ENCODE measurements around the gene CYP8B1. TPM values are rescaled to one million over a fixed set of nuclear protein-coding genes. Genes with fewer than 3 reads are reported as not detected.

The CYP8B1 gene
- total and polyA plus RNA-seq, 2 of the 8 experiments (the other 6 are each of a cell fraction or from before 2014, with no cell fraction given) = not detected

- H2BK15ac ChIP-seq (ENCODE audit: low read length) = no peak overlapping the region
- H3K23ac ChIP-seq (ENCODE audit: insufficient read length) = no peak overlapping the region
- no peak overlapping the region for H3K56ac ChIP-seq (replicated peaks; ENCODE audit: insufficient read length, low read depth, low read length)
- FAIRE-seq (peak; percentile 72), DNase-seq (ENCODE audit: low read depth in 1 of 2, low spot score in 2 of 2) (peak; percentile 78 to 95)
- WGBS, 2 experiments (ENCODE audit: extremely low coverage in 1 of 2, insufficient coverage in 1 of 2, insufficient read length in 1 of 2, insufficient replicate concordance in 2 of 2, low coverage in 1 of 2, low lambda C conversion rate in 2 of 2, missing lambda C conversion rate in 1 of 2) = 17% methylated on average over 3 of the region's 3 CpGs; no CpG with 5 or more reads in 1 of the 2 experiments
- POLR2A ChIA-PET (ENCODE audit: partially characterized antibody) = interaction anchor here (0.9 to 2.9 kb wide), 2 partner anchors 27 to 84 kb away, joined by 3 to 13 read pairs; partner anchors contain the start of gene HIGD1A
- H4K5ac ChIP-seq (ENCODE audit: insufficient read length, low read depth, low read length) = no peak overlapping the region
- no peak overlapping the region for H3K27ac ChIP-seq (ENCODE audit: low read depth, low read length)
- H2AFZ ChIP-seq (ENCODE audit: low read length) = peak overlapping the region; percentile 94
- H3K27me3 ChIP-seq (replicated peaks in 1 of 4; ENCODE audit: control insufficient read depth in 3 of 4, extremely low read depth in 1 of 4, insufficient read depth in 3 of 4, low read length in 3 of 4) = no peaks in the 10 kb centered on the region
- no peak overlapping the region for H2BK5ac ChIP-seq (ENCODE audit: low read depth, low read length)
- no peak overlapping the region for H3K9ac ChIP-seq (replicated peaks in 1 of 4; ENCODE audit: extremely low read depth in 1 of 4, low read depth in 3 of 4, low read length in 3 of 4)
- H4K20me1 ChIP-seq (replicated peaks in 1 of 2; ENCODE audit: control insufficient read depth in 1 of 2, insufficient read depth in 2 of 2, low read length in 2 of 2) = no peaks in the 10 kb centered on the region
- peaks cover 0 to 3% (median 2%) of the 10 kb centered on the region in 4 experiments; a peak in 3 of 7 replicates for H3K4me1 ChIP-seq (replicated peaks in 1 of 4; ENCODE audit: control insufficient read depth in 3 of 4, insufficient read depth in 4 of 4, low read length in 3 of 4)
- no peak overlapping the region for H2BK120ac ChIP-seq (replicated peaks; ENCODE audit: low read depth, low read length)
- no peak overlapping the region for H4K91ac ChIP-seq (replicated peaks; ENCODE audit: insufficient read length, low read length)
- no peak overlapping the region for H4K8ac ChIP-seq (ENCODE audit: extremely low read depth, insufficient read depth, low read length)
- H2BK20ac ChIP-seq (ENCODE audit: low read length) = peak overlapping the region; percentile 82; the same call in 1 of the 2 replicates
- H3K4me3 ChIP-seq (ENCODE audit: extremely low read depth in 1 of 4, insufficient read depth in 2 of 4, low read depth in 3 of 4, low read length in 4 of 4) = no peak overlapping the region
- no peaks in the 10 kb centered on the region for H3K79me2 ChIP-seq (ENCODE audit: control insufficient read depth in 1 of 2, insufficient read depth in 2 of 2, low read length in 2 of 2)
- no peak overlapping the region for H3K4me2 ChIP-seq (ENCODE audit: insufficient read depth in 1 of 2, low read depth in 2 of 2, low read length in 2 of 2)
- no peak overlapping the region for H3K14ac ChIP-seq (ENCODE audit: insufficient read length)
- H3K23me2 ChIP-seq (ENCODE audit: low read depth, low read length) = no peaks in the 10 kb centered on the region
- H3K36me3 ChIP-seq (ENCODE audit: control insufficient read depth in 2 of 4, insufficient read depth in 4 of 4, low read length in 3 of 4) = no peaks in the 10 kb centered on the region
- no peaks in the 10 kb centered on the region for H3K79me1 ChIP-seq (ENCODE audit: low read depth, low read length)
- CTCF ChIA-PET (ENCODE audit: partially characterized antibody) = interaction anchor here (0.6 to 3.5 kb wide), 32 partner anchors 8 to 608 kb away, joined by 3 to 28 read pairs (median 4); no protein-coding TSS in a partner anchor
- H3K18ac ChIP-seq (ENCODE audit: extremely low read depth, low read length) = no peak overlapping the region
- peak overlapping the region; percentile 8 for H3K4ac ChIP-seq (replicated peaks; ENCODE audit: insufficient read length, low read depth, low read length)
- no peak overlapping the region for H2AK5ac ChIP-seq (ENCODE audit: low read depth, low read length)
- no peaks in the 10 kb centered on the region for H3K9me3 ChIP-seq (ENCODE audit: insufficient read depth in 2 of 2, low read depth in 1 of 2, low read length in 1 of 2)
- H2BK12ac ChIP-seq (ENCODE audit: low read depth, low read length) = no peak overlapping the region
- TF ChIP-seq CHD1 (IDR thresholded peaks at IDR 0.05; ENCODE audit: low read depth, low read length) = no peak
- peak; percentile 40; the same call in 1 of the 2 replicates for TF ChIP-seq TBP (IDR thresholded peaks at IDR 0.05; ENCODE audit: low read depth, low read length)
- no peak for TF ChIP-seq EGR1 (IDR thresholded peaks at IDR 0.05; ENCODE audit: borderline replicate concordance, low read depth, low read length)
- TF ChIP-seq GTF2F1 (IDR thresholded peaks at IDR 0.05; ENCODE audit: borderline replicate concordance, low read depth, low read length) = no peak
- TF ChIP-seq E2F6 (IDR thresholded peaks at IDR 0.05) = no peak
- TF ChIP-seq KDM4A (IDR thresholded peaks at IDR 0.05; ENCODE audit: low read depth, low read length, severe bottlenecking) = no peak
- TF ChIP-seq CREB1 (IDR thresholded peaks at IDR 0.05) = 0 out of 2 replicates have a peak, but pooled peaks have one; percentile 44
- TF ChIP-seq YY1 (IDR thresholded peaks at IDR 0.05; ENCODE audit: low read depth, low read length) = peak; percentile 76
- 0 out of 4 replicates have a peak, but pooled peaks of 1 of the 2 experiments have one; percentile 38 for TF ChIP-seq SIN3A (conservative IDR thresholded peaks at IDR 0.05 in 1 of 2, IDR thresholded peaks at IDR 0.05 in 1 of 2; ENCODE audit: low read depth in 1 of 2, low read length in 2 of 2)
- TF ChIP-seq FOSL1 (IDR thresholded peaks at IDR 0.05; ENCODE audit: insufficient read depth, low read depth, low read length) = no peak
- no peak for TF ChIP-seq GABPA (IDR thresholded peaks at IDR 0.05; ENCODE audit: borderline replicate concordance, insufficient read depth, low read length)
- TF ChIP-seq TAF1 (IDR thresholded peaks at IDR 0.05; ENCODE audit: low read depth, low read length) = peak; percentile 43; the same call in 1 of the 2 replicates
- no peak for TF ChIP-seq RBBP5 (IDR thresholded peaks at IDR 0.05; ENCODE audit: borderline replicate concordance, low read depth, low read length)
Measured at GRCh38 chr3:42831321-42831713, 44.4 kb downstream of the CYP8B1 start.

Data from H1 (cell line).